HFFc6 (cell line): ENCODE data around the gene ANKRD65. TPM values are rescaled to one million over a fixed set of nuclear protein-coding genes. Genes with fewer than 3 reads are reported as not detected.
"Not testable (repeated sequence)": the region's sequence is repeated elsewhere in the genome, so short reads cannot be mapped to it uniquely, and the experiment has no call there.

Experiments used
- DNase-seq: peaks from one replicate; pipeline ENCODE4 v3.0.0-alpha.2; 2018
- H3K27ac Mint-ChIP-seq: 2 replicates; pipeline ENCODE4 v1.8.0; 2020; ENCODE audit warnings: mild to moderate bottlenecking, mixed read lengths
- H3K27me3 Mint-ChIP-seq: 2 replicates; pipeline ENCODE4 v1.8.0; 2021; ENCODE audit warnings: mild to moderate bottlenecking, moderate library complexity, mixed read lengths; ENCODE audit not compliant: insufficient read depth
- H3K36me3 Mint-ChIP-seq: 2 replicates; pipeline ENCODE4 v1.8.0; 2021; ENCODE audit warnings: low read depth, mixed read lengths
- H3K4me1 Mint-ChIP-seq: 2 replicates; pipeline ENCODE4 v1.8.0; 2020; ENCODE audit warnings: low read depth, mixed read lengths
- H3K4me3 Mint-ChIP-seq: 2 replicates; pipeline ENCODE4 v1.8.0; 2020; ENCODE audit warnings: mild to moderate bottlenecking, moderate library complexity, mixed read lengths
- H3K9me3 Mint-ChIP-seq: 2 replicates; pipeline ENCODE4 v1.8.0; 2020; ENCODE audit warnings: mild to moderate bottlenecking, mixed read lengths
- CTCF ChIP-seq: fragments of 200-600 bp; sonication (generic); IDR thresholded peaks from 2 replicates; pipeline ENCODE4 v1.5.0; 2021; ENCODE audit warnings: antibody characterized with exemption, mild to moderate bottlenecking
- total RNA-seq, 6 experiments: library from RNA; stranded (reverse); fragmentation: NEBNext Ultra II Directional; extraction: Animal tissue kit (Norgen Biotek cat#: 25700); gene quantifications; 2 replicates in 1 of 6; 3 replicates in 5 of 6; pipeline ENCODE4 v1.2.3, GENCODE V29; 2021

Gene ANKRD65
- total RNA-seq, 6 experiments from 2014 or later, result 0.14 TPM; not detected in 4

- H3K4me3 Mint-ChIP-seq, result no peak overlapping the region
- DNase-seq, result no peak
- H3K36me3 Mint-ChIP-seq, result no peaks in the 10 kb centered on the region
- H3K9me3 Mint-ChIP-seq, result no peaks in the 10 kb centered on the region
- H3K4me1 Mint-ChIP-seq, result no peaks in the 10 kb centered on the region
- no peak for TF ChIP-seq CTCF
- H3K27ac Mint-ChIP-seq, result no peak overlapping the region
- 0 out of 2 replicates have a peak, but pooled peaks cover 2% of the 10 kb centered on the region for H3K27me3 Mint-ChIP-seq
These were observed 39.6 kb upstream of the ANKRD65 start for GRCh38 chr1:1460540-1461130.

GRCh38 chr1:1459711-1460110 is 38.6 kb upstream of the ANKRD65 start:
- not testable (repeated sequence) for H3K27me3 Mint-ChIP-seq, H3K27ac Mint-ChIP-seq, H3K9me3 Mint-ChIP-seq, H3K4me3 Mint-ChIP-seq, DNase-seq, H3K36me3 Mint-ChIP-seq, H3K4me1 Mint-ChIP-seq

- not testable (repeated sequence) for H3K4me1 Mint-ChIP-seq, H3K27me3 Mint-ChIP-seq, H3K36me3 Mint-ChIP-seq, H3K9me3 Mint-ChIP-seq, H3K27ac Mint-ChIP-seq, DNase-seq, H3K4me3 Mint-ChIP-seq
These were observed 38.1 kb upstream of the ANKRD65 start for GRCh38 chr1:1459156-1459555.

GRCh38 chr1:1456683-1457255 is 35.7 kb upstream of the ANKRD65 start:
- H3K9me3 Mint-ChIP-seq, H3K27ac Mint-ChIP-seq, DNase-seq, H3K4me3 Mint-ChIP-seq, H3K36me3 Mint-ChIP-seq, H3K27me3 Mint-ChIP-seq, H3K4me1 Mint-ChIP-seq: not testable (repeated sequence)

GRCh38 chr1:1455934-1456333 is 34.9 kb upstream of the ANKRD65 start:
- not testable (repeated sequence) for H3K36me3 Mint-ChIP-seq, H3K27ac Mint-ChIP-seq, H3K9me3 Mint-ChIP-seq, DNase-seq, H3K4me3 Mint-ChIP-seq, H3K27me3 Mint-ChIP-seq, H3K4me1 Mint-ChIP-seq

GRCh38 chr1:1455366-1455884 is 34.3 kb upstream of the ANKRD65 start:
- H3K9me3 Mint-ChIP-seq, result no peaks in the 10 kb centered on the region
- H3K4me3 Mint-ChIP-seq, result no peak overlapping the region
- 0 out of 2 replicates have a peak, but pooled peaks cover 7% of the 10 kb centered on the region for H3K27me3 Mint-ChIP-seq
- H3K4me1 Mint-ChIP-seq, result no peaks in the 10 kb centered on the region
- no peak for TF ChIP-seq CTCF
- no peaks in the 10 kb centered on the region for H3K36me3 Mint-ChIP-seq
- DNase-seq, result no peak
- H3K27ac Mint-ChIP-seq, result no peak overlapping the region

GRCh38 chr1:1454286-1455056 is 33.4 kb upstream of the ANKRD65 start:
- not testable (repeated sequence) for DNase-seq, H3K4me3 Mint-ChIP-seq, H3K9me3 Mint-ChIP-seq, H3K27me3 Mint-ChIP-seq, H3K36me3 Mint-ChIP-seq, H3K4me1 Mint-ChIP-seq, H3K27ac Mint-ChIP-seq

GRCh38 chr1:1452882-1453281 is 31.8 kb upstream of the ANKRD65 start:
- no peak overlapping the region for H3K27ac Mint-ChIP-seq
- DNase-seq, result no peak
- no peaks in the 10 kb centered on the region for H3K4me1 Mint-ChIP-seq
- H3K36me3 Mint-ChIP-seq, result no peaks in the 10 kb centered on the region
- no peak for TF ChIP-seq CTCF
- H3K27me3 Mint-ChIP-seq, result peaks cover 12% of the 10 kb centered on the region
- no peaks in the 10 kb centered on the region for H3K9me3 Mint-ChIP-seq
- H3K4me3 Mint-ChIP-seq, result no peak overlapping the region

GRCh38 chr1:1452365-1452739 is 31.3 kb upstream of the ANKRD65 start:
- H3K27me3 Mint-ChIP-seq, result peaks cover 12% of the 10 kb centered on the region
- H3K4me3 Mint-ChIP-seq, H3K9me3 Mint-ChIP-seq, H3K27ac Mint-ChIP-seq, H3K36me3 Mint-ChIP-seq, H3K4me1 Mint-ChIP-seq, DNase-seq: not testable (repeated sequence)
